NOMO-1 (cell line): ENCODE measurements around the gene SLC5A1.
A peak's percentile ranks its signal among the peaks of the same experiment; 100 is the strongest.
"Not testable (repeated sequence)": the region's sequence is repeated elsewhere in the genome, so short reads cannot be mapped to it uniquely, and the experiment has no call there.

Source experiments
- DNase-seq, 2 experiments: peaks; one replicate each; lab custom pipeline; 2025; ENCODE audit not compliant: unreplicated experiment in 2 of 2; lab: John Stamatoyannopoulos, UW

The SLC5A1 gene

DNA sequence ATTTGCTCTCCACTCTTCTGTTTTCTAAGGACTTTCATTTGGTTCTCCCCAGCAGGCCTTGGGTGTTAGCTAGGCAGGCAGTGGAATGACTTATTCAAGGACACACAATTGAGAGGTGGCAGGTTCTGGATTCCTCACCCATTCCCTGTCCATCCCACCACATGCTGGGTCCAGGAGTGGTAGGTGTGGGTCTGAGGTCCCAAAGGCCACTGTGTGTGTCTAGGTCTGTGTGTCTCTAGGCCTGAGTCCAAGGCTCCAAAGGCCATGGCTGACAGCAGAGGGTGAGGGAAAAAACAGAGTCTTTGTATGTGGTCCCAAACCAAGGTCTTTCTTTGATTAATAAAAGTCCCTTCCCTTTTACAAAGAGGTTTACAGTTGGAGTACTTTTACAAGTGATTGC, 40.8 kb downstream of the SLC5A1 start:
- DNase-seq = no peak

DNA sequence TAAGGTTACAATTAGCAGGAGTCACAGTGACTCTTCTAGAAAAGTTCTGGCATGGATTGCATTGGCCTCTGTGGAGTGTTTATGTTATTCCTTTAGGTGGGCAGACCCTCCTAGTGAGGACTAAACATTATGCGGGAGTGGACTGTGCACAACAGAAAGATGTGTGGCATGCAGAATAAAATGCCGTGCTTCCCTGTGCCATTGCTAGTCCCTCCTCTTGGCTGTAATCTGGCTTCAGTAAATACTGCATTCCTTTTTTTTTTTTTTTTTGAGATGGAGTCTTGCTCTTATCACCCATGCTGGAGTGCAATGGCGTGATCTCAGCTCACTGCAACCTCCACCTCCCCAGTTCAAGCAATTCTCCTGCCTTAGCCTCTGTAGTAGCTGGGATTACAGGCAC, 45.0 kb downstream of the SLC5A1 start:
- no peak for DNase-seq

DNA sequence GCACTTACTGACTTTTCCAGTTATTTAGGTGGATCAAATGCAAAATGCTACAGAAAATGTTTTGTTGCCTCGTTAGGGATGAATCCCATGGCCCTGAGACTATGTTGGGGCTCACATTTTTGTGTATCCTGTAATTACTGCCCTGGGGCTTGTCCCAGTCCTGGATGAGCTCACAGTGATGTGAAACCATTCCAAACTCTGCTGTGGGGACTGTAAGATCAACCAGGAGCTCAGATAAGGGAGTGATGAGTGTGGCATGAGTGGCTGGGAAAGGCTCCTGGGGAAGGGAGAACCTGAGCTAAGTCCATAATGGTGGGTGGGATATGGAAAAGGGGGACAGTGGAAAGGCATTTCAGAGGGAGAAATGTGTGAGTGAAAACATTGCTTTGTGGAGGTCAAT, 54.0 kb downstream of the SLC5A1 start:
- no peak for DNase-seq

DNA sequence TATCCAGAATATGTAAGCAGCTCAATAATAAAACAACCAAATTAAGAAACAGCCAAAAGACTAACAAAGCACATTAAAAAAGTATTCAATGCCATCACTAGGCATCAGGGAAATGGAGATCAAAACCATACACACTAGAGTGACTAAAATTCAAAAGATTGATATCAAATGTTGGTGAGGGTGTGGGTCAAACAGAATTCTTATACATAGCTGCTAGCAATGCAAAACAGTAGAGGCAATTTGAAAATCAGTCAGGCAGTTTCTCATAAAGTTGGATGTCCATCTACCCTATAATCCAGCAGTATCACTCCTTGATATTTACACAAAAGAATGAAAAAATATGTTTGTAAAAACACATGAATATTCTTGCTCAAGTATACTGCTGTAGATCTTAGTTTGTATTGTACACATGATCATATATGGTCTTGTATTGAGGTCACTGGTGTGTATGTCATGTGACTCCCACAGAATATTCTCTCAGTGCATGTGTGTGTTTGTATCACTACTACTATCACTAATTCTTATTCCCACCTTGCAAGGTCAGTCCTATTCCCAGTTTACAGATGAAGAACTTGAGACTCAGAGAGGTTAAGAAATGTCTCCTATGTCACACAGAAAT, 54.9 kb downstream of the SLC5A1 start:
- DNase-seq = no peak

DNA sequence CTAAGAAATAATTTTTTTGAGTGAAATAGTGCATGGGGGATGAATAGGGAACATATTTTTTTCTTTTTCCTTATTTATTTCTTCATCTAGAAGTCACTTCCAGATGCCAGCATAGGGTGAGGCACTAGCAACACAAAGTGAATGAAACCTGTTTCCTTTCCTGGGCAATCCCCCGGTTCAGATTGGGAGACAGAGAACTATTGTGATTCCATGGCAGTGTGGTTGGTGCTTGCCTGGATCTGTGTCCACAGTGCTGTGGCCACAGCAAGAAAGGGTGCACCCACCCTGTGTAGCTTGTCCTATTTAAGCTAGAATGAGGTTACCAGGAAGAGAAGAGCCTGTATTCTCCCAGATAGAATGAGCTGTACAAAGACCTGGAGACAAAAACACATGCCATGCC, 57.6 kb downstream of the SLC5A1 start:
- no peak for DNase-seq

DNA sequence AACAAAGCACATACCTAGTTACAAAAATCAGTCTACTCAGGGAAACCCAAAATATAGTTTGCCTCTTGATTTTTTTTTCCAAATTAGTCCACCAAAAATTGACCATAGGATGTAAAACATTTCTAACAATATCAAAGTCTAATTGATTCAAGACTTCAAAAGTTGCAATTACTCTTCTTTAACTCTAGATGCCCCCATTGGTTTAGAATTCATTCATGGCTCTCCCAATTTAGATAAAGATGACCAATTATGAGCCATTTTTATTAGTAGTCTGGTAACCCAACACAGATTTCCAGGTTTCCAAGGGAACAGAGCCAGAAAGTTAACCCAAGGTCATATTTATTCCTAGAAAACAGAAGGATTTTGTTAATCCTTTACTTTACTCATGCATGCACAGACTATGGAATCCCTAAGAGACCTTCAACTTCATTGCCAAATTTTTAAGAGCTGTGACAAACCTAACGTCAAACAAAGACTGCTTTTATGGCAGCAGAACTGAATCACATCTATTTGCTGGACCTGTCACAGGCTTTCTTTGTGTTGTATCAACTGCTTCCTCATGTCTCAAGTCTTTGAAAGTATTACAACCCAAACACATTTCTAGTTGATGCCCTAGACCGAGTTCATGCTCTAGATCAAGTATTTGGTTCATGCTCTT, 60.7 kb downstream of the SLC5A1 start:
- no peak for DNase-seq

DNA sequence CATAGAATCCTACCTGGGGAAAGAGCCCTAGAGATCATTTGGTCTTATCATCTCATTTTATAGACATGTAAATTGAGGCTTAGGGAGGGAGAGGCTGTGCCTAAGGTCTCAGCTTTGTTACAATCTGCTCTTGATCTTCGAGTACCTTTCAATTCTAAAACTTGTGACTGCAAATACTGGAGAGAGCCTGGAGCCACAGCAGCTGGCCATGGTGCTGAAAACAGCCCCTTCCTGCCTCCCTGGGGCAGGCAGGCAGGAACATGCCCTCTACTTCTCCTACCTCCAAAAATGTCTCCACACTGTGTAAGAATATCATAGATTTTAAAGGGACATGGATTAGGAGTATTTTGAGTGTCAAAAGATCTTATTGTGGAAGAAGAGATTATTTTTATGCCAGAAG, 63.9 kb downstream of the SLC5A1 start:
- no peak for DNase-seq

DNA sequence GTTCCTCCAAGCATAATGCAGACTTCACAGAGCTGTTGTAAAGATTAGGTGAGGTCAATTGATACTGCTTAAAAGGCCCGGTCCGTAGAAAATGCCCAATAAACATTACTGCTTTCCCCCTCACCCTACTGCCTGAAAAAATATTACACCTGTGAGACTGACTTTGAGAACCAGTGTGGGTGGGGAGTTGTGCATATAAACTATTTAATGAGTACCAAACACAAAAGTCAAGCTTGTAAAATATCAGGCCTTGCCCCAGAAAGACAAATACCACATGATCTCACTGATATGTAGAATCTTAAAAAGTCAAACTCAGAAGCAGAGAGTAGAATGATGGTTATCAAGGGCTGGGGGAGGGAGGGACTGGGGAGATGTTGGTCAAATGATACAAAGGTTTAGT, 69.3 kb downstream of the SLC5A1 start:
- DNase-seq = no peak

DNA sequence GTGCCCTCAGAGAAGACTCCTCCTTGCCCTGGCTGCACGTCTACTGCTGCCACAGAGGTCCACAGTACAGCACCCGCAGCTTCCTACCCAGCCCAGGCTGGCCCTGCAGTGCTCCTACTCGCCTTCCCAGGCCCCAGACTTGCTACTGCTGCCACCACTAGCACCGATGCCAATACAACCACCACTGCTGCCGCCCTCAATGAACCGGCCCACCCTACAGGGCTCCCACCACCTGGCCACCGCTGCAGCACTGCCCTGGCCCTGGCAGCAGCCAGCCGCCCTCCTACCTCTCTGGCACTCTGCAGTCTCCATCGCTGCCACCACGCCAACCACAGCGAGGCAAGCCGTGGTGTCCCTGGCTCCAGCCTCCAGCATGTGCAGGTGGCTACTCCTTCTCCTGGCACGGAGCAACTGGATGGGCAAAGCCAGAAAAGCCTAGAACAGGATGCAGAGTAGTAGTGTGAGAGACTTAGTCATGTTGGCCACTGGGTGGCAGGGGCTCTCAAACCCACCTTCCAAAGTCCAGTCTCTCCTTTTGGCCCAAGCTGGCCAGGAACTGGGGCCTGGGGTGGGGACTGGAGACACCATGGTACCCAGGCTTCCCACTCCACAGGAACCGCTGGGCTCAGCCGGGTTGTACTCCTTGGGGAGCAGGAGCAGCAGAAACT, 76.6 kb downstream of the SLC5A1 start:
- DNase-seq = no peak

DNA sequence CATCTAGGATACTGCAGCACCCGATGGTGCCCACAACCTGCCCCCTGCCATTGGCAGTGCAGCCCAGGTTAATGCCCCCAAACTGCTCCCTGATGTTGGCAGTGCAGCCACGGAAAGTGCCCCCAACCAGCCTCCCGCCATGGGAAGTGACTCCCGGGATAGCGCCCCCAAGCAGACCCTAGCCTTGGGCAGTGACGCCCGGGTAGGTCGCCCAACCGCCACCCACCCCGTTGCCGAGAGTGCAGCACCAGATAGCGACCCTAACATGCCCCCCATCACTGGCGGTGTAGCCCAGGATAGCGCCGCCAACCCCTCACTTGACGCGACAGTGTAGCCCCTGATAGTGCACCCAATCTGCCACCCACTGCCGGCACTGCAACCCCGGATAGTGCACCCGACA, 77.5 kb downstream of the SLC5A1 start:
- DNase-seq = no peak

DNA sequence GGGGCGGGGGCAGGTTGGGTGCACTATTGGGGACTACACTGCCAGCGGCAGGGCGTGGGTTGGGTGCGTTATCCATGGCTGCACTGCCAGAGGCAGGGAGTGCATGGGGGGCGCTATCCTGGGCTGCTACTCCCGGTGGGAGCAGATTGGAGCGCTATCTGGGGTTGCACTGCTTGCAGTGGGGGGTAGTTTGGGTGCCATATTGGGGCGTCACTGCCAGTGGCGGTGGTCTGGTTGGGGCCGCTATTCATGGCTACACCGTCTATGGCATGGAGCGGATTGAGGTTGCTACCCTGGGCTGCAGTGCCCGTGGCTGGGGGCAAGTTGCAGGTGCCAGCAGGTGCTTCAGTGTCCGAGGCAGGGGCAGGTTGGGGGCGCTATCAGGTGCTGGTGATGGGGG, 79.8 kb downstream of the SLC5A1 start:
- DNase-seq = no peak

DNA sequence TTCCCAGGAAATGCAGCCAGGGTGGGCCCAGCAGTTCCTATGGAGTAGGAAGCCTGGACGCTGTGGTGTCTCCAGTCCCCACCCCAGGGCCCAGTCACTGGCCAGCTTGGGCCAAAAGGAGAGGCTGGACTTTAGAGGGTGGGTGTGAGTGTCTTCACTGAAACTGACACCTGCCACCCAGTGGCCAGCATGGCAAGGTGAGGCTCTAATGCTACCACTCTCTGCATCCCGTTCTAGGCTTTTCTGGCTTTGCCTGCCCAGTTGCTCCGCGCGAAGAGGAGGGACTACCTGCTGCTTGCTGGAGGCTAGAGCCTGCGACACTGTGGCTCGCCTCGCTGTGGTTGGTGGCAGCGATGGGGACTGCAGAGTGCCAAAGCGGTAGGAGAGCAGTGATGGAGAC, 80.6 kb downstream of the SLC5A1 start:
- no peak for DNase-seq

DNA sequence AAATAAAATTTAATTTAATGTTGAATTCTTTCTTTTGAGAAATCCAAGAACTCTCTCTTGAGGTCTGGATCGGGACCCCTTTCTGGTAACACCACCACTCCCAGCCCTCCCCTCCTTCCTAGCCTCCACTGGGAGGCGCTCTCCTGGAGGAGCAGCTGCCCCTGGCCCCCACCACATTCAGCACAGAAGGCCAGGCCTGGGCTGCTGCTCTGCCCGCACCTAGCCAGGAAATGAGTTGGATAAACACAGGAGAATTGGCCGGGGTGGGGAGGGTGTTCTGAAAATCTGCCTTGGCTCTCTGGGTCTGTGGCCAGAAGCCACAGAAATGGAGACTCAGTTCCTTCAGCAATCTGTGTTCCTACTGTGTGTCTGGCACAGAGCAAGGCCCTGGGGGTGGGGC, 84.8 kb downstream of the SLC5A1 start:
- no peak for DNase-seq

DNA sequence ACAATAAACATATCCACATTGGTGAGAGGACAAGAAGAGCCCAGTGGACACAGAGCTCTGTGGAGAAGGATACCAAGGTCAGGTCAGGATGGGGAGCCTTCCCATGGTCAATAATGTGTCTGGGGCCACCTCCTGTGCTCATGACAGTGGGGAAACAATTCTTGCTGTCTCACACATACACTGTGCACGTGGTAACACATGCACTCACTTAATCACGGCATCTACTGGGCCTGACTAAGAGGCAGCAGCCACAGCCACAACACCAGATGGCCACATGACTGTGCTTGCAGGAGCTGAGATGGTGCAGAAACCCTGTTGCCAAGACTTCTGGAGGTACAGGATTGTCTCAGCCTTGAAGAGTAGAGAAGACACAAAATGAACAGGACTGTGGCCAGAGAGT, 87.4 kb downstream of the SLC5A1 start:
- no peak for DNase-seq

DNA sequence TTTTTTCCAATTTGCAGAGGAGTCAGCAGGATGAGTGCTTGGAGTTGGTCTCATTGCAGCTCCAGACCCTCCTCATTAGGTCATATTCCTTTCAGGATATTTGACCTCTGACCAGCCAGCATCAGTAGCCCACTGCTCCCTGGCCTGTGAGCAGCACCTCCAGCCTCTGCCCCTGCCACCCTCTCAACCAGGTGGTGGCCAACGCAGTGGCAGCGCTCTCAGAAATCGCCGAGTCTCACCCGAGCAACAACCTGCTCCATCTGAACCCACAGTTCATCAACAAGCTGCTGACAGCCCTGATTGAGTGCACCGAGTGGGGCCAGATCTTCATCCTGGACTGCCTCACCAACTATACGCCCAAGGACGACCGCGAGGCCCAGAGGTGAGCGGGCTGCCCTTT, 89.1 kb downstream of the SLC5A1 start:
- DNase-seq = no peak

DNA sequence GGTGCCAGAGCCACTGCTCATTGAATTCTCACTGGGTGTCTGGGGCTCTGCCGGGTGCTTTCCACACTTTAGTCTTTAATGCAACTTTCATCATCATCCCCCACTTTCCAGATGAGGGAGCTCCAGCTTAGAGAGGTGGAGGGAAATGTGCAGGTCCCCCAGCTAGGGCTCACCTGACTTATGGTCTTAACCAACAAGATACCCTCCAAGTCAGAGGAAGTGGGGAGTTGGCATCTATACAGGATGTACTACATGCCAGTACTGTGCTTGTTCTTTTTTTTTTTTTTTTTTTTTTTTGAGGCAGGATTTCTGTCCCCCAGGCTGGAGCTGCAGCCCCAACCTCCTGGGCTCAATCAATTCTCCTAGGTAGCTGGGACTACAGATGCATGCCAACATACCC, 89.7 kb downstream of the SLC5A1 start:
- DNase-seq = no peak

DNA sequence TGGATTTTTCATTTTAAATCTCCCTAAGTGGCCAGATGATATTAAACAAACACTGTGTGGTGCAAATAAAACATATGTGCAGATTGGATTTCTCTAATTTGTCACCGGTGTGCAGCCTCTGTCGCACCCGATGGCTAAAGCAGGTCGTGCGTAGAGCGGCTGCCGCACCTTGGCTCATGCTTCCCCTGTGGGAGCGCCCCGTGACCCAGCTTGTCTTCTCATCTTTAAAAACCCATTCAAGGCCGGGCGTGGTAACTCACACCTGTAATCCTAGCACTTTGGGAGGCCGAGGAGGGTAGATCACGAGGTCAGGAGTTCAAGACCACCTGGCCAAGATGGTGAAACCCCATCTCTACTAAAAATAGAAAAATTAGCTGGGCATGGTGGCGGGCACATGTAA, 91.7 kb downstream of the SLC5A1 start:
- DNase-seq = not testable (repeated sequence)

DNA sequence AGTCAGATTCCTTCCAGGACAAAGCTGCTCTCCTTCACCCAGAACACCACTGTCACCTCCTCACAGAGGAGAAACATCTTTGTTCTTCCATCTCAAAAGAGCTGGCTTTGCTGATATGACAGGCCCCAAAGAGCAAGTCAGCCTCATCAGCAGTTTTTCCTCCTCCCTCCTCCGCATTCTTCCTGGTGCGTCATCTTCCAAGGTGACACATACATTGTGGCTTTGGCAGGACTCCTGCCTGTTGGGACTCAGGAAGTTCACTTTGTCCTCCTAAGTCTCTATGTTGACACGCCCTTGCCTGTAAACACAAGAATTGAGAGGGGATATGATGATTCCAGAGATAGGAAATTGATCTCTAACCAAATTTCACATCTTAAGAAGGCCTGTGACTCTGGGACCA, 92.9 kb downstream of the SLC5A1 start:
- not testable (repeated sequence) for DNase-seq

DNA sequence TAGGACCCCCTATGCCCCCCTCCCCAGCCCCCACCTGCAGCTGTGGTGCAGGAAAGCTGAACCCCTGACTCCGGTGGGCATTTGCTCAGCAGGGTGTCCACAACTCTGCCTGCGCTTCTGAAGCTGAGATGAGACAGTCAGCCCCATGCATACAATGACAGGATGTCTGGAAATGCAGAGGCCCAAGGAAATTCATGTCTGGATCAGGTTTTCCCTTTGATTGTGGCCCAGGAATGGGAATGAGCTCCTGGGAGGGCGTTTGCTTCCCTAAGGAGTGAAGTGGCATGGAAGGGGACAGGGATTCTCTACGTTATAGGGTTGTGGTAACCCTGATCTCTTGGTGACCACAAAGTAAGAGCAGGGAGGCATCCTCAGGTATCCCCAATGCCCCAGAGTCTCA, 93.8 kb downstream of the SLC5A1 start:
- DNase-seq = not testable (repeated sequence)

DNA sequence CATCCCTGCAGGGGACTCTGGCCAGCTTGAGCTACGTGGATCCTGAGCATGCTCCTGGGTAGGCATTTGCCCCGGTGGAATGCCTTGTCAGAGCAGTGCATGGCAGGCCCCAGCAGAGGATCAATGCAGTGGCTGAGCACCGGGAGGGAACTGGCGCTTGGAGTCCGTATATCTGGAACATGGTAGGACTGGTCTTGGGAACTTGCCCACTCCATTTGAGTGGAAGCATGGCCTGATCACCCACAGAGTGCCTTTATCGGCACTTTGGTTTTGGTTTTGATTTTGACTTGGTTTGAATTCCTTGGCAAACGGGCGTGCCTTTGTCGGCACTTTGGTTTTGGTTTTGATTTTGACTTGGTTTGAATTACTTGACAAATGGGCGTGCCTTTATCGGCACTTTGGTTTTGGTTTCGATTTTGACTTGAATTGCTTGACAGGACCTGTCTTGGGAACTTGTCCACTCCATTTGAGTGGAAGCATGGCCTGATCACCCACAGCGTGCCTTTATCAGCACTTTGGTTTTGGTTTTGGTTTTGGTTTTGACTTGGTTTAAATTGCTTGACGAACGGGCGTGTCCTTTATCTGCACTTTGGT, 94.8 kb downstream of the SLC5A1 start:
- DNase-seq = peak; percentile 32 to 63

DNA sequence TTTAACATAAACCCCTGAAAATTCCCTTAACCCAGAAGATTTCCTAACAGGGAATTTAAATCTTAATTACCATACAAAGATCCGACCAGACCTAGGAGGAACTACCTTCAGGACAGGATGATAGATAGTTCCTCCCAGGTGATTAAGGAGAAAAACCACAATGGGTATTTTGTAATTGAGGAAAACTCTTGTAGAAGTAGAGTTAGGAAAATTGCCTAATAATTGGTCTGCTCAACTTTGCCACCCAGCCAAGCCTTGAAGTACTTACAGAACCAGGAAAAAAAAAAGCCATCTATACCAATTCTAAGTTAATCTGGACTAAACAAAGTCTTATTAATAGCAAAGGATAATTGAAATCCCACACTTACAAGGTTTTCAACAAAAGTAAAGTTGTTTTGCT, 95.5 kb downstream of the SLC5A1 start:
- not testable (repeated sequence) for DNase-seq

DNA sequence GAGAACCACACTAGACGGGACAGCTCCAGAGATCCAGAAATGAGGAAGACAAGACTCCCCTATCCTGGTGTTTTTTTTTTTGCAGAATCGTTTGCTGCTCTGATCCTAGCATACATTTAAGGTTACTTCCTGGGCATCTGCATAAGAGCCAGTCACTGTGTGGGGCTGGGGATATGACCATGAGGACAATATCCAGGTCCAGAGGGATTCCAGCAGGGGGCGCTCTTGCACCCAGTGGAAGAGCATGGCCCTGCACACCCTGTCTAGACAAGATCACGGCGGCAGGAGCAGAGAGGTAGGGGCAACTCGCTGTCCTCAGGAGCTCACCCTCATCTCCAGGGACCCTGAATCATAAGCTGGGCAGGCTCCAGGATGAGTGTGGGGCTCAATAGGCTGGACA, 97.6 kb downstream of the SLC5A1 start:
- DNase-seq = peak in 1 of 2 experiments; percentile 28
